Measurements from ENCODE around the gene OSBPL10.
A peak's percentile ranks its signal among the peaks of the same experiment; 100 is the strongest.

Gene OSBPL10

DNA sequence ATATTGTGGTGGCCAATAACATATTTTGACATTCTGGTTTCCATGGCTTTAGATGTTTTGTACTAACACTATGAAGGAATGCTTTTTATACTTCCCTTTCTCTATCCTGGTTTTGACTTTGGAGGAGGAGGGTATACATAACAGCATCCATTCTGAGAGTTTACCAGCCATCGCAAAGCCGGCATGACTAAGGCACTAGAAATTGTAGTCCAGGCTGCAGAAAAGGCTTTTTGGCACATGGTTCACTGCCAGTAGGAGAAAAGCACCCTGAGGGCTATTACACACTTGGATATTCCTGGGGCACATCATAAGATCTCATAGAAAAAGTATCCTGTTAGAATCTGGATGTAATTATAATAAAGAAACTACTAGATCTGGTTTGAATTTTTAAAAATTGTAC is 346.6 kb downstream of the OSBPL10 start:
- DNase-seq (ENCODE audit: low read depth) = peak; percentile 29
- no peak overlapping the region for H3K4me3 ChIP-seq (ENCODE audit: low read depth, low read length)
- TF ChIP-seq, protein P1, sequence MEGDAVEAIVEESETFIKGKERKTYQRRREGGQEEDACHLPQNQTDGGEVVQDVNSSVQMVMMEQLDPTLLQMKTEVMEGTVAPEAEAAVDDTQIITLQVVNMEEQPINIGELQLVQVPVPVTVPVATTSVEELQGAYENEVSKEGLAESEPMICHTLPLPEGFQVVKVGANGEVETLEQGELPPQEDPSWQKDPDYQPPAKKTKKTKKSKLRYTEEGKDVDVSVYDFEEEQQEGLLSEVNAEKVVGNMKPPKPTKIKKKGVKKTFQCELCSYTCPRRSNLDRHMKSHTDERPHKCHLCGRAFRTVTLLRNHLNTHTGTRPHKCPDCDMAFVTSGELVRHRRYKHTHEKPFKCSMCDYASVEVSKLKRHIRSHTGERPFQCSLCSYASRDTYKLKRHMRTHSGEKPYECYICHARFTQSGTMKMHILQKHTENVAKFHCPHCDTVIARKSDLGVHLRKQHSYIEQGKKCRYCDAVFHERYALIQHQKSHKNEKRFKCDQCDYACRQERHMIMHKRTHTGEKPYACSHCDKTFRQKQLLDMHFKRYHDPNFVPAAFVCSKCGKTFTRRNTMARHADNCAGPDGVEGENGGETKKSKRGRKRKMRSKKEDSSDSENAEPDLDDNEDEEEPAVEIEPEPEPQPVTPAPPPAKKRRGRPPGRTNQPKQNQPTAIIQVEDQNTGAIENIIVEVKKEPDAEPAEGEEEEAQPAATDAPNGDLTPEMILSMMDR (conservative IDR thresholded peaks at IDR 0.05; ENCODE audit: low read depth, low read length) = no peak

- no peak for DNase-seq (ENCODE audit: low read depth)
- TF ChIP-seq, protein P1 (conservative IDR thresholded peaks at IDR 0.05; ENCODE audit: low read depth, low read length) = no peak
These were observed 352.0 kb downstream of the OSBPL10 start for GRCh38 chr3:31629054-31629453.

GRCh38 chr3:31625358-31625757 is 355.7 kb downstream of the OSBPL10 start:
- TF ChIP-seq, protein P1 (conservative IDR thresholded peaks at IDR 0.05; ENCODE audit: low read depth, low read length) = no peak
- H3K4me3 ChIP-seq (ENCODE audit: low read depth, low read length) = no peak overlapping the region
- DNase-seq (ENCODE audit: low read depth) = no peak

More at GRCh38 chr3:31629054-31629453, 352.0 kb downstream of the OSBPL10 start:
- no peak overlapping the region for H3K4me3 ChIP-seq (ENCODE audit: low read depth, low read length)

DNA sequence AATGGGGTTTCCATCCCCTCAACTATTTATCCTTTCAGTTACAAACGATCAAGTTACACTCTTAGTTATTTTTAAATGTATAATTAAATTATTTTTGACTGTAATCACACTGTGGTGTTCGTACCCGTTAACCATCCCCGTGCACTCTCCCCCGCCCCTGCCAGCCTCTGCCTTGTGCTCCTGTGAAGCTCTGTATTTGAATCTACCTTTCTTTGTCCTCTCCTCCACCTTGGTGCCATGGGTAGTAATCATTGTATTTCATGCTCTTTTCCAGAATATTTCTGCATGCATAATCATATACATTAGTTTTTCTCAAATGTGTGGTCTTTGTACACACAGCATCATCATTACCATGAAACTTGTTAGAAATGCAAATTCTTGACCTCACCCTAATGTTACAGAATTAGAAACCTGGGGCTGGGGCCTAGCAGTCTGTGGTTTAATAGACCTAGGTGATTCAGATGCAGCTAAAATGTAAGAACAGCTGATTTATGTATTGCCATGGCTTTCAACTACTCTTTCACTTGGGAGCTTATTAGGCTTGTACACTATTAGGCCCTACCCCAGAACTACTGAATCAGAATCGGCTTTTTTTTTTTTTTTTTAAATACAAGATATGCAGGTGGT is 356.9 kb downstream of the OSBPL10 start:
- no peak overlapping the region for H3K4me3 ChIP-seq (ENCODE audit: low read depth, low read length)
- TF ChIP-seq, protein P1 (conservative IDR thresholded peaks at IDR 0.05; ENCODE audit: low read depth, low read length) = no peak
- no peak for DNase-seq (ENCODE audit: low read depth)

GRCh38 chr3:31622636-31623288 is 358.3 kb downstream of the OSBPL10 start:
- DNase-seq (ENCODE audit: low read depth) = no peak
- TF ChIP-seq, protein P1 (conservative IDR thresholded peaks at IDR 0.05; ENCODE audit: low read depth, low read length) = no peak
- H3K4me3 ChIP-seq (ENCODE audit: low read depth, low read length) = no peak overlapping the region

DNA sequence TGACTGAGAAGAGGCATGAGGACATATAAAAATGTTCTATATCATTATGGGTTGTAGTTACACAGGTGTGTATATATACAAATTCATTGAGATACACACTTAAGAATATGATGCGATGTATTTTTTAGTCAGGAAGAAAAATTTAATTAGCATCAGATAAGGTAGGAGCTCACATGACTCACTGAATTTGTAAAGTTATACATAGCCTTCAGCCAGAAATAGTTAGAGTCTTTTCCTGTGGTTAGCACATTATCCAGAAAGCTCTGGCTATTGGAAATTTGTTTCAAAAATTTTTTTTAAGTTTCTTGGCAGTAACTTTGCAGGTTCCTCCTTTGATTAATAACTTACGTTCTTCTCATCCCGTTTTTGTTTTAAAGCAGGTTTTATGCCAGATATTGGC is 359.7 kb downstream of the OSBPL10 start:
- no peak overlapping the region for H3K4me3 ChIP-seq (ENCODE audit: low read depth, low read length)
- TF ChIP-seq, protein P1 (conservative IDR thresholded peaks at IDR 0.05; ENCODE audit: low read depth, low read length) = no peak
- no peak for DNase-seq (ENCODE audit: low read depth)

DNA sequence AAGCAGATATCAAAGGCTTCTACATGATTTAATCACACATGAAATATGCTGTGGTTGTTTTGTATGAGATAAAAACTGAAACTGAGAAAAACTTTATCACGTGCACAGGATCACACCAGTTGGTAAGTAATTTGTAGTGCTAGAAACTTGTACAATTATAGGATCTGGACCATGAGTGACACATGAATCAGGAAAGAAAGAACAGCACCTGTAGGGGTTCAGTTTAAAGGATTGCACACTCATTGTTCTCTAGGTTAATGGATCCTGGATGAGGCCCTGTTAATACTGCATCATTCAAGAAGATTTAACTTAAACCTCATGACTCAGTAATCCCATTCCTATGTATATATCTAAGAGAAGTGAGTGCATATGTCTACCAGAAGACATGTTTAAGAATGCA is 360.4 kb downstream of the OSBPL10 start:
- TF ChIP-seq, protein P1 (conservative IDR thresholded peaks at IDR 0.05; ENCODE audit: low read depth, low read length) = no peak
- no peak for DNase-seq (ENCODE audit: low read depth)
- no peak overlapping the region for H3K4me3 ChIP-seq (ENCODE audit: low read depth, low read length)

Measured in choroid plexus epithelial cell (primary cell).